Measurements from ENCODE around the gene DCAF16.

Gene DCAF16

GRCh38 chr4:17781300-17782287, 29.0 kb downstream of the DCAF16 start, which contains the start of gene FAM184B:
TSS of gene FAM184B (minus strand) at chr4:17781621. CDS start at chr4:17781299, 322 bp downstream.
- DNase-seq (ENCODE audit: low read depth in 2 of 2), result no peak

GRCh38 chr4:17780501-17781299, 29.9 kb downstream of the DCAF16 start:
- DNase-seq (ENCODE audit: low read depth in 2 of 2), result no peak

DNA sequence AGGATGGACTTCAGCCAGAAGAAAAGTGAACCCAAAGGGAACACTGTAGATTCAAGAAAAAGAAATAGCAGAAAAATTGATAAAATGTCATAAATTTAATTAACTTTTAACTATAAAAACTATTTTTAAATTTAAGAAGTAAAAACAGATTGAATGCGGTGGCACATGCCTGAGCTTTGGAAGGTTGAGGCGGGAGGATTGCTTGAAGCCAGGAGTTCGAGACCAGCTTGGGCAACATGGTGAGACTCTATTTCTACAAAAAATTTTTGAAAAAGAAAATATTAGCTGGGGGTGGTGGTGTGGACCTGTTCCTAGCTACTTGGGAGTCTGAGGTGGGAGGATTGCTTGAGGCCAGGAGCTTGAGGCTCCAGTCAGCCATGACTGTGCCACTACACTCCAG, 32.1 kb downstream of the DCAF16 start:
- DNase-seq (ENCODE audit: low read depth in 2 of 2), result no peak

GRCh38 chr4:17773135-17773698, 37.3 kb downstream of the DCAF16 start:
- DNase-seq (ENCODE audit: low read depth in 2 of 2), result no peak

- no peak for DNase-seq (ENCODE audit: low read depth in 2 of 2)
Measured at GRCh38 chr4:17771284-17771908, 39.2 kb downstream of the DCAF16 start.

DNA sequence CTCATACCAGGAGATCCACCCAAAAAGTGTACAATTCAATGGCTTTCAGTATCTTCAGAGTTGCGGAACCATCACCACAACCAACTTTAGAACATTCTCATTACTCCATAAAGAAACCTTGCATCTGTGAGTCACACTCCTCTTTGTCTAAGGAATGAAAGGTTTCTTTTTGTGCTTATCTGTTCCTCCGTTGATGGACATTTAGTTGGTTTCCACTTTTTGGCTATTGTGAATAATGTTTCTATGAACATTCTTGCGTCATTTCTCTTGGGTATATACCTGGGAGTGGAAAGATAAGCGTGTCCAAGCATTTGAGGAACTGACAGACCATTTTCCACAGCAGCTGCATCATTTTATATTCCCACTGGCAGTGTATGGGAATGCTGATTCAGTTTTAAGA, 39.7 kb downstream of the DCAF16 start:
- no peak for DNase-seq (ENCODE audit: low read depth in 2 of 2)

DNA sequence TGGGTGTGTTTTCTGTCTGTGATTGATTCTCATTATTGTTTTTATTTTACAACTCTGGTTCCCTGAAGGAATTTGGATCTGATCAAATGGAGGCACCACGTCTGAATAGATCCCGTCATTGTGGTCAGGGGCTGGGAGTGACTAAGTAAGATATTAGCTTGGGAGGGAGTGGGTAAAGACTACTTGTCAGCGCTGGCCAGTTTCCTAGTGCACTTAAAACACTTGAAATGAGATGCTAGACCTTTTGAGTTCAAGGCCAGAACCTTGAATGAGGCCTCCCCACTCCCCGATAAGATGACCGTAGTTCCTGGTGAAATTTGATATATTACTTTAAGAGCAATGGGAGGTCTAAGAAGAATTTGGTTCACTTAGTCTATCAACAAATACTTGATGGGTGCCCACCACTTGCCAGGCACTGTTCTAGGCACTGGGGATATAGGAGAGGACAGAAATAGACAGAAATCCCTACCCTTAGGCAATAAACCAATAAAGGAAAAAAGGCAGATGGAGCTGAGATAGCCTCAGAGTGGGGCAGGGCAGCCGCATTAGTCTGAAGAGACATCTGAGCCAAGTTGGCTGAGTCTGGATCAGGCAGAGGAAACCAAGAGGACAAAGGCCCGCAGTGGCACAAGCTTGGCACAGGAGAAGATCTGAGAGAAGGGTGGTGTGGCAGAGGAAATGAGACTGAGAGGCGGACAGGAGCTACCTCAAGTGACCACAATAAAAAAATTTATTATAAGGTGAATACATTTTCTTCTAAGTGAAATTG, 41.0 kb downstream of the DCAF16 start:
- DNase-seq (ENCODE audit: low read depth in 2 of 2), result no peak

- no peak for DNase-seq (ENCODE audit: low read depth in 2 of 2)
Measured at GRCh38 chr4:17766826-17767458, 43.6 kb downstream of the DCAF16 start.

- no peak for DNase-seq (ENCODE audit: low read depth in 2 of 2)
Measured at GRCh38 chr4:17765514-17766286, 44.9 kb downstream of the DCAF16 start.

DNA sequence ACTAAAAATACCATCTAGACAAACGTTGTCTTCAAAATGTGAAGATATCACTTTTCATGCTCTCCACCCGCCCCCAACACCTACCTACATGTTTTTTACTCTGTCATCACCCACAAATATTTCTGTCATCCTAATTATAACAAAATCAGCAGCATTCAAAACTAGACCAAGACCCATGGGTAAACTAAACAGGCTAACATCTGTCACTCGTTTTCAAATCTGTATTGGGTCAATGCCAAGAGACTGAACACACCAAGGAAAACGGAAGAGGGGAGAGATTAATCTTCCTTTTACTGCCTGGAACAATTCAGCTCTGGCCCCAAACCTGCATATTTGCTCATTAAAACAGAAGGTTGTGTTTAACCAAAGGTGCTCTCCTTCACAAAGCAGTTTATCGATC, 46.6 kb downstream of the DCAF16 start:
- no peak for DNase-seq (ENCODE audit: low read depth in 2 of 2)

DNA sequence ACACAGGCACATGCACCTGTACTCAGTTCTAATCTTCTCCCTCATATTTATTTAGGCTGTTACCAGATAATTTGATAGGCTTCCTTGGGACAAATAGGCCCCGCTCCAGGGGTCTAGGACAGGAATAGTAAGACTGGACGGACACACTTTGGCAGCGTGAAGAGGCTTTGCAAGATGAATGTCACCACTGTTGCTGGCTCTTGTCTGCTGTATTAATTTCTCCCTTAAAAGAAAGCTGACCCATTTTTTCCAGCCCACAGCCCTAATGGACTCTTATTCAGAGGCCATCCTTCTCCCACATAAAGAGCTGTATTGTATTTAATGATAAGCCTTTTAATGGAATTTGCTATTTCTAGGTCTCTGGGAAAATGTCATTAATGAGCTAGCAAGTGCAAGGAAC, 47.1 kb downstream of the DCAF16 start:
- no peak for DNase-seq (ENCODE audit: low read depth in 2 of 2)

GRCh38 chr4:17762726-17763125, 47.8 kb downstream of the DCAF16 start:
- DNase-seq (ENCODE audit: low read depth in 2 of 2), result no peak

GRCh38 chr4:17761062-17761461, 49.5 kb downstream of the DCAF16 start:
- no peak for DNase-seq (ENCODE audit: low read depth in 2 of 2)

GRCh38 chr4:17760626-17761025, 49.9 kb downstream of the DCAF16 start:
- no peak for DNase-seq (ENCODE audit: low read depth in 2 of 2)

DNA sequence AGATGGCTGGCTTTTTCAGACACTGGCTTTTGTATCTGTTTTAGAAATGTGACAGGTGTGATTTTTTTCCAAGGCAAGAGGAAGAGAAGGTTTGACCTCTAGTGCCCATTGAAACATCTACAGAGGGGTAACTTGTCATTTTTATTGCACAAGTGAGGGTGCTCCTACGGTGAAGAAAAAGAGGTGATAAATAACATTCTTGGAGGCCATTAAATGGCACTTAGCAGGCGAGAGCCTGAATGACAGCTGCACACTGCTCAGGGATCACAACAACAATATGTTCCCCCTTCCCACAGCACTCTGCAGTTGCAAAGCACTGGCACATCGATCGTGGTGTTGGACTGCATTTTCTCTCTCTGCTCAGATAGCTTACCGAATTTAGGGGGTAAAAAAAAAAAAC, 52.1 kb downstream of the DCAF16 start:
- DNase-seq (ENCODE audit: low read depth in 2 of 2), result no peak

DNA sequence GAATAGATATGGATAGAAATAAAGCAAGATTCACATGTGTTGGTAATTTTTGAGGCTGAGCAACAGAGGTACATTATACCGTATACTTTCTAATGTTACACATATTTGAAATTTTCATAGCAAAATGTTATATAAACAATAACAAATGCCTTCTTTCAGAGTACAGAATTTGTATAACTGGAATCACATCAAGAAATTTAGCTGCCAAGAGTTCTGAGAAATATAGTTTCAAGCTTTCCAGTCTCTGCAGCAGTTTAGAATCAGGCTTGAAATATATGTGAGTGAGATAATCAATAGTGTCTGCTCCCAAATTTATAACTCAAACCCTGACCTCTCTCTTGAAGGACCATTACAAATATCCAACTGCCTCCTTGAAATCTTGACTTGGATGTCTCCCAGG, 52.9 kb downstream of the DCAF16 start:
- DNase-seq (ENCODE audit: low read depth in 2 of 2), result no peak

- no peak for DNase-seq (ENCODE audit: low read depth in 2 of 2)
Measured at GRCh38 chr4:17753646-17754045, 56.9 kb downstream of the DCAF16 start.

All from activated CD8-positive, alpha-beta memory T cell treated with anti-CD3 and anti-CD28 coated beads for 4 hours (primary cell).